HEK293 (cell line): ENCODE measurements around the gene ARX.

Experiments used
- CTCF ChIA-PET: fragments of 350-600 bp; formaldehyde crosslinking; extraction: SDS; loops from one replicate; lab custom pipeline; 2021; ENCODE audit warnings: antibody characterized with exemption; lab: Yijun Ruan, JAX
- POLR2A ChIA-PET: fragments of 300-600 bp; formaldehyde crosslinking; extraction: SDS; loops from one replicate; lab custom pipeline; 2020; ENCODE audit warnings: antibody characterized with exemption, inconsistent platforms; lab: Yijun Ruan, JAX
- H3K27ac ChIP-seq: fragments of 200-500 bp; sonication (Bioruptor generic); 2 replicates; pipeline ENCODE4 v1.5.1; 2014; ENCODE audit warnings: low read depth, low read length, control low read depth, inconsistent platforms; ENCODE audit errors: extremely low read depth
- H3K36me3 ChIP-seq, 2 experiments: fragments of 200-500 bp in 1 of 2; sonication (Bioruptor generic) in 1 of 2; 1 replicate in 1 of 2; 2 replicates in 1 of 2; pipeline ENCODE4 v1.5.1; 2014 to 2017; ENCODE audit warnings: inconsistent platforms in 2 of 2, low read length in 2 of 2; ENCODE audit not compliant: control insufficient read depth in 2 of 2, insufficient read depth in 1 of 2
- H3K4me1 ChIP-seq: fragments of 200-500 bp; sonication (Bioruptor generic); 2 replicates; pipeline ENCODE4 v1.5.1; 2014; ENCODE audit warnings: mild to moderate bottlenecking, low read length, inconsistent platforms; ENCODE audit not compliant: control insufficient read depth, insufficient read depth
- H3K4me3 ChIP-seq: 2 replicates; pipeline ENCODE4 v1.5.1; 2011; ENCODE audit warnings: low read depth, mild to moderate bottlenecking, control low read depth, low read length, moderate library complexity
- H3K9me3 ChIP-seq: fragments of 200-500 bp; sonication (Bioruptor generic); 2 replicates; pipeline ENCODE4 v1.5.1; 2014; ENCODE audit warnings: low read depth, low read length, inconsistent platforms; ENCODE audit not compliant: control insufficient read depth, insufficient read depth
- GLIS1 ChIP-seq: fragments of 450-650 bp; formaldehyde crosslinking; IDR thresholded peaks from 2 replicates; pipeline ENCODE4 v1.5.1; 2016; ENCODE audit warnings: missing biosample characterization, missing genetic modification characterization
- KLF7 ChIP-seq: fragments of 450-650 bp; formaldehyde crosslinking; IDR thresholded peaks from 2 replicates; pipeline ENCODE4 v1.5.1; 2016; ENCODE audit warnings: missing biosample characterization, missing genetic modification characterization, borderline replicate concordance
- PRDM10 ChIP-seq: fragments of 450-650 bp; formaldehyde crosslinking; IDR thresholded peaks from 2 replicates; pipeline ENCODE4 v1.5.1; 2016; ENCODE audit warnings: missing biosample characterization, missing genetic modification characterization
- SP2 ChIP-seq: fragments of 450-650 bp; formaldehyde crosslinking; IDR thresholded peaks from 2 replicates; pipeline ENCODE4 v1.5.1; 2016; ENCODE audit warnings: missing biosample characterization, missing genetic modification characterization
- TRIM28 ChIP-seq: IDR thresholded peaks from 2 replicates; pipeline ENCODE4 v1.6.1; 2011; ENCODE audit warnings: low read length, control low read depth, borderline replicate concordance
- ZBTB1 ChIP-seq: fragments of 450-650 bp; formaldehyde crosslinking; IDR thresholded peaks from 2 replicates; pipeline ENCODE4 v1.5.1; 2016; ENCODE audit warnings: missing biosample characterization, missing genetic modification characterization
- ZBTB44 ChIP-seq: fragments of 450-650 bp; IDR thresholded peaks from 2 replicates; pipeline ENCODE4 v1.5.1; 2018; ENCODE audit warnings: missing biosample characterization, mild to moderate bottlenecking, missing genetic modification characterization
- ZBTB48 ChIP-seq: fragments of 450-650 bp; formaldehyde crosslinking; IDR thresholded peaks from 2 replicates; pipeline ENCODE4 v1.5.1; 2016; ENCODE audit warnings: missing biosample characterization, missing genetic modification characterization
- ZFHX2 ChIP-seq: fragments of 450-650 bp; formaldehyde crosslinking; conservative IDR thresholded peaks from 2 replicates; pipeline ENCODE4 v1.5.1; 2016; ENCODE audit warnings: missing biosample characterization, missing genetic modification characterization
- ZIC2 ChIP-seq: fragments of 450-650 bp; formaldehyde crosslinking; IDR thresholded peaks from 2 replicates; pipeline ENCODE4 v1.5.1; 2016; ENCODE audit warnings: missing biosample characterization, missing genetic modification characterization
- ZNF157 ChIP-seq: fragments of 450-650 bp; formaldehyde crosslinking; IDR thresholded peaks from 2 replicates; pipeline ENCODE4 v1.5.1; 2016; ENCODE audit warnings: missing biosample characterization, missing genetic modification characterization
- ZNF202 ChIP-seq: fragments of 450-650 bp; formaldehyde crosslinking; IDR thresholded peaks from 2 replicates; pipeline ENCODE4 v1.5.1; 2016; ENCODE audit warnings: missing biosample characterization, missing genetic modification characterization, borderline replicate concordance
- ZNF211 ChIP-seq: fragments of 450-650 bp; formaldehyde crosslinking; IDR thresholded peaks from 2 replicates; pipeline ENCODE4 v1.5.1; 2016; ENCODE audit warnings: low read depth, missing biosample characterization, missing genetic modification characterization
- ZNF266 ChIP-seq: fragments of 450-650 bp; formaldehyde crosslinking; IDR thresholded peaks from 2 replicates; pipeline ENCODE4 v1.5.1; 2016; ENCODE audit warnings: missing biosample characterization, missing genetic modification characterization, low read depth
- ZNF302 ChIP-seq: fragments of 450-650 bp; formaldehyde crosslinking; IDR thresholded peaks from 2 replicates; pipeline ENCODE4 v1.5.1; 2016; ENCODE audit warnings: missing biosample characterization, missing genetic modification characterization, low read depth
- ZNF324 ChIP-seq: fragments of 450-650 bp; formaldehyde crosslinking; IDR thresholded peaks from 2 replicates; pipeline ENCODE4 v1.5.1; 2016; ENCODE audit warnings: missing biosample characterization, missing genetic modification characterization
- ZNF341 ChIP-seq: fragments of 450-650 bp; formaldehyde crosslinking; IDR thresholded peaks from 2 replicates; pipeline ENCODE4; 2016; ENCODE audit warnings: low read depth, missing biosample characterization, missing genetic modification characterization
- ZNF366 ChIP-seq: fragments of 450-650 bp; formaldehyde crosslinking; conservative IDR thresholded peaks from 2 replicates; pipeline ENCODE4 v1.5.1; 2016; ENCODE audit warnings: missing biosample characterization, missing genetic modification characterization
- ZNF394 ChIP-seq: fragments of 450-650 bp; formaldehyde crosslinking; IDR thresholded peaks from 2 replicates; pipeline ENCODE4 v1.5.1; 2016; ENCODE audit warnings: missing biosample characterization, missing genetic modification characterization, mild to moderate bottlenecking, moderate library complexity, borderline replicate concordance
- ZNF488 ChIP-seq: fragments of 450-650 bp; formaldehyde crosslinking; IDR thresholded peaks from 2 replicates; pipeline ENCODE4 v1.5.1; 2016; ENCODE audit warnings: missing biosample characterization, missing genetic modification characterization
- ZNF529 ChIP-seq: fragments of 450-650 bp; formaldehyde crosslinking; IDR thresholded peaks from 2 replicates; pipeline ENCODE4 v1.5.1; 2017; ENCODE audit warnings: missing genetic modification characterization, missing biosample characterization; ENCODE audit not compliant: insufficient replicate concordance
- ZNF629 ChIP-seq: fragments of 450-650 bp; formaldehyde crosslinking; IDR thresholded peaks from 2 replicates; pipeline ENCODE4 v1.5.1; 2017; ENCODE audit warnings: missing biosample characterization, missing genetic modification characterization
- ZNF677 ChIP-seq: fragments of 450-650 bp; IDR thresholded peaks from 2 replicates; pipeline ENCODE4 v1.5.0; 2018; ENCODE audit warnings: missing biosample characterization, mild to moderate bottlenecking, missing genetic modification characterization, moderate library complexity
- ZNF792 ChIP-seq: fragments of 450-650 bp; formaldehyde crosslinking; IDR thresholded peaks from 2 replicates; pipeline ENCODE4 v1.5.1; 2016; ENCODE audit warnings: missing biosample characterization, missing genetic modification characterization
- ZSCAN30 ChIP-seq: fragments of 450-650 bp; IDR thresholded peaks from 2 replicates; pipeline ENCODE4 v1.5.1; 2018; ENCODE audit warnings: missing biosample characterization, mild to moderate bottlenecking, missing genetic modification characterization, moderate library complexity

The ARX gene

GRCh38 chrX:25039036-25039435 is 23.3 kb upstream of the ARX start:
- ChIA-PET CTCF (interaction anchor here (0.7 to 0.9 kb wide), 2 partner anchors 105 to 132 kb away, joined by 3 read pairs; no protein-coding TSS in a partner anchor), POLR2A (no interaction called here)

GRCh38 chrX:25034889-25035288 is 19.1 kb upstream of the ARX start:
- no peaks in the 10 kb centered on the region for H3K36me3 ChIP-seq
- no peak overlapping the region for H3K27ac ChIP-seq
- no peaks in the 10 kb centered on the region for H3K9me3 ChIP-seq
- TF ChIP-seq SP2 (tag by site-specific recombination) = no peak
- peak; percentile 56; the same call in 1 of the 2 replicates for TF ChIP-seq GLIS1
- no peak for TF ChIP-seq ZNF266
- no peak for TF ChIP-seq ZBTB1 (tag by site-specific recombination)
- TF ChIP-seq ZNF157 (tag by site-specific recombination) = no peak
- 0 out of 2 replicates have a peak, but pooled peaks have one; percentile 20 for TF ChIP-seq ZIC2 (tag by site-specific recombination)
- TF ChIP-seq ZNF211 (tag by site-specific recombination) = no peak
- TF ChIP-seq ZNF324 = no peak
- CTCF ChIA-PET = interaction anchor here (0.6 to 4.3 kb wide), 8 partner anchors 9 to 348 kb away, joined by 3 to 31 read pairs (median 3); no protein-coding TSS in a partner anchor
- H3K4me1 ChIP-seq = no peaks in the 10 kb centered on the region
- no peak overlapping the region for H3K4me3 ChIP-seq
- POLR2A ChIA-PET = no interaction called here

More at GRCh38 chrX:25039036-25039435, 23.3 kb upstream of the ARX start:
- Histone ChIP-seq H3K36me3 (no peaks in the 10 kb centered on the region), H3K9me3 (no peaks in the 10 kb centered on the region), H3K4me1 (no peaks in the 10 kb centered on the region), H3K27ac (no peak overlapping the region), H3K4me3 (no peak overlapping the region)
- TF ChIP-seq ZBTB48 (tag by site-specific recombination) (no peak), ZNF488 (tag by site-specific recombination) (no peak), ZNF529 (no peak), ZBTB44 (tag by site-specific recombination) (no peak), ZNF324 (no peak), PRDM10 (tag by site-specific recombination) (no peak), ZNF366 (tag by site-specific recombination) (no peak), ZNF202 (no peak), ZNF792 (no peak)

- H3K36me3 ChIP-seq = no peaks in the 10 kb centered on the region
- H3K27ac ChIP-seq = no peak overlapping the region
- POLR2A ChIA-PET = no interaction called here
- no peaks in the 10 kb centered on the region for H3K4me1 ChIP-seq
- CTCF ChIA-PET = interaction anchor here (0.6 to 1.7 kb wide), 4 partner anchors 9 to 191 kb away, joined by 3 to 4 read pairs (median 3); no protein-coding TSS in a partner anchor
- no peak overlapping the region for H3K4me3 ChIP-seq
- H3K9me3 ChIP-seq = no peaks in the 10 kb centered on the region
- TF ChIP-seq ZSCAN30 = no peak
- TF ChIP-seq ZFHX2 = no peak
- no peak for TF ChIP-seq ZNF677 (tag by site-specific recombination)
- no peak for TF ChIP-seq ZNF341 (tag by site-specific recombination)
- TF ChIP-seq ZNF211 (tag by site-specific recombination) = no peak
- no peak for TF ChIP-seq KLF7
- no peak for TF ChIP-seq ZNF629 (tag by site-specific recombination)
- TF ChIP-seq ZBTB44 (tag by site-specific recombination) = no peak
- no peak for TF ChIP-seq ZNF394 (tag by site-specific recombination)
- no peak for TF ChIP-seq TRIM28
- no peak for TF ChIP-seq ZNF302 (tag by site-specific recombination)
Observed at GRCh38 chrX:25029288-25029825, 13.6 kb upstream of the ARX start.
